IgD-negative memory B cell (primary cell): ENCODE data around the gene GFI1. TPM values are rescaled to one million over a fixed set of nuclear protein-coding genes. Genes with fewer than 3 reads are reported as not detected.
"Not testable (repeated sequence)": the region's sequence is repeated elsewhere in the genome, so short reads cannot be mapped to it uniquely, and the experiment has no call there.

Experiments used
- H3K27ac Mint-ChIP-seq, 3 donors: one replicate each; pipeline ENCODE4 v1.8.0; 2020 to 2022; ENCODE audit warnings: mild to moderate bottlenecking in 3 of 3, mixed read lengths in 3 of 3, moderate library complexity in 1 of 3
- H3K27me3 Mint-ChIP-seq: one replicate; pipeline ENCODE4 v1.8.0; 2021; ENCODE audit warnings: mixed read lengths
- H3K36me3 Mint-ChIP-seq: one replicate; pipeline ENCODE4 v1.8.0; 2020; ENCODE audit warnings: mild to moderate bottlenecking, mixed read lengths
- H3K4me1 Mint-ChIP-seq, 3 donors: one replicate each; pipeline ENCODE4 v1.8.0; 2020 to 2022; ENCODE audit warnings: mixed read lengths in 3 of 3, mild to moderate bottlenecking in 1 of 3
- H3K4me3 Mint-ChIP-seq, 4 donors: one replicate each; pipeline ENCODE4 v1.8.0; 2020 to 2022; ENCODE audit warnings: mild to moderate bottlenecking in 4 of 4, mixed read lengths in 4 of 4, moderate library complexity in 3 of 4
- H3K9me3 Mint-ChIP-seq, 3 donors: one replicate each; pipeline ENCODE4 v1.8.0; 2020 to 2021; ENCODE audit warnings: mixed read lengths in 3 of 3, mild to moderate bottlenecking in 1 of 3
- polyA plus RNA-seq: library from polyadenylated mRNA; unstranded; fragments of 300-500 nt; fragmentation: Illumina TruSeq; gene quantifications from one replicate; pipeline ENCODE4 v1.2.3, GENCODE V29; 2021

Gene GFI1
- polyA plus RNA-seq = 1.6 TPM

GRCh38 chr1:92486251-92487077 is at the start of gene GFI1:
Gene GFI1, minus strand, starts transcription at chr1:92486925. Its CDS starts 3,438 bp downstream, at chr1:92483487.
- Mint-ChIP-seq H3K4me3 (peak within 1 kb of the TSS; percentile 89 to 95 (median 92)), H3K4me1 (peaks cover 2 to 20% (median 8%) of the 10 kb centered on the region in 3 donors), H3K27me3 (peaks cover 40% of the 10 kb centered on the region), H3K27ac (peak within 1 kb of the TSS in 1 of 3 donors; percentile 59), H3K36me3 (no peaks in the 10 kb centered on the region), H3K9me3 (no peaks in the 10 kb centered on the region)

GRCh38 chr1:92532371-92532770 is 45.6 kb upstream of the GFI1 start:
- H3K27me3 Mint-ChIP-seq, H3K4me3 Mint-ChIP-seq, H3K9me3 Mint-ChIP-seq: not testable (repeated sequence)
- H3K27ac Mint-ChIP-seq = peak overlapping the region in 1 of 3 donors; percentile 3
- peaks cover 15% of the 10 kb centered on the region for H3K36me3 Mint-ChIP-seq
- peaks cover 10 to 22% (median 13%) of the 10 kb centered on the region in 3 donors for H3K4me1 Mint-ChIP-seq

GRCh38 chr1:92531939-92532338 is 45.2 kb upstream of the GFI1 start:
- not testable (repeated sequence) for H3K27me3 Mint-ChIP-seq, H3K4me3 Mint-ChIP-seq, H3K9me3 Mint-ChIP-seq
- H3K36me3 Mint-ChIP-seq = peaks cover 15% of the 10 kb centered on the region
- peaks cover 8 to 20% (median 11%) of the 10 kb centered on the region in 3 donors for H3K4me1 Mint-ChIP-seq
- H3K27ac Mint-ChIP-seq = peak overlapping the region in 1 of 3 donors; percentile 3

- Mint-ChIP-seq H3K9me3 (no peaks in the 10 kb centered on the region), H3K4me1 (peaks cover 0 to 6% (median 5%) of the 10 kb centered on the region in 3 donors), H3K4me3 (no peak overlapping the region), H3K27me3 (no peaks in the 10 kb centered on the region), H3K27ac (no peak overlapping the region), H3K36me3 (peaks cover 20% of the 10 kb centered on the region)
Measured at GRCh38 chr1:92527670-92528069, 40.9 kb upstream of the GFI1 start.

- H3K27me3 Mint-ChIP-seq, H3K9me3 Mint-ChIP-seq, H3K27ac Mint-ChIP-seq, H3K4me3 Mint-ChIP-seq, H3K4me1 Mint-ChIP-seq: not testable (repeated sequence)
- H3K36me3 Mint-ChIP-seq = peaks cover 14% of the 10 kb centered on the region
Measured at GRCh38 chr1:92524944-92525590, 38.3 kb upstream of the GFI1 start.

GRCh38 chr1:92519043-92519442 is 32.3 kb upstream of the GFI1 start:
- H3K4me3 Mint-ChIP-seq = no peak overlapping the region
- no peaks in the 10 kb centered on the region for H3K27me3 Mint-ChIP-seq
- H3K9me3 Mint-ChIP-seq = no peaks in the 10 kb centered on the region
- no peaks in the 10 kb centered on the region for H3K4me1 Mint-ChIP-seq
- H3K27ac Mint-ChIP-seq = no peak overlapping the region
- H3K36me3 Mint-ChIP-seq = peaks cover 4% of the 10 kb centered on the region

GRCh38 chr1:92516574-92516973 is 29.8 kb upstream of the GFI1 start:
- Mint-ChIP-seq H3K4me3 (no peak overlapping the region), H3K4me1 (no peaks in the 10 kb centered on the region), H3K36me3 (peaks cover 10% of the 10 kb centered on the region), H3K9me3 (peaks cover 0 to 2% (median 0%) of the 10 kb centered on the region in 3 donors), H3K27ac (no peak overlapping the region), H3K27me3 (no peaks in the 10 kb centered on the region)

- peaks cover 0 to 2% (median 0%) of the 10 kb centered on the region in 3 donors for H3K9me3 Mint-ChIP-seq
- no peak overlapping the region for H3K27ac Mint-ChIP-seq
- H3K27me3 Mint-ChIP-seq = no peaks in the 10 kb centered on the region
- no peak overlapping the region for H3K4me3 Mint-ChIP-seq
- no peaks in the 10 kb centered on the region for H3K4me1 Mint-ChIP-seq
- H3K36me3 Mint-ChIP-seq = peaks cover 10% of the 10 kb centered on the region
Measured at GRCh38 chr1:92515796-92516201, 29.1 kb upstream of the GFI1 start.

- peaks cover 0 to 2% (median 0%) of the 10 kb centered on the region in 3 donors for H3K9me3 Mint-ChIP-seq
- no peak overlapping the region for H3K27ac Mint-ChIP-seq
- no peak overlapping the region for H3K4me3 Mint-ChIP-seq
- H3K36me3 Mint-ChIP-seq = peaks cover 11% of the 10 kb centered on the region
- H3K4me1 Mint-ChIP-seq = peaks cover 0 to 1% (median 0%) of the 10 kb centered on the region in 3 donors
- no peaks in the 10 kb centered on the region for H3K27me3 Mint-ChIP-seq
Measured at GRCh38 chr1:92511541-92511940, 24.8 kb upstream of the GFI1 start.

- H3K27me3 Mint-ChIP-seq = no peaks in the 10 kb centered on the region
Measured at GRCh38 chr1:92509619-92510018, 22.9 kb upstream of the GFI1 start.

GRCh38 chr1:92505015-92505692 is 18.4 kb upstream of the GFI1 start:
- H3K9me3 Mint-ChIP-seq = no peaks in the 10 kb centered on the region
- peak overlapping the region in 1 of 3 donors; percentile 57 for H3K27ac Mint-ChIP-seq
- no peaks in the 10 kb centered on the region for H3K27me3 Mint-ChIP-seq
- peaks cover 0 to 9% (median 6%) of the 10 kb centered on the region in 3 donors for H3K4me1 Mint-ChIP-seq
- peaks cover 6% of the 10 kb centered on the region for H3K36me3 Mint-ChIP-seq
- H3K4me3 Mint-ChIP-seq = no peak overlapping the region

More at GRCh38 chr1:92509619-92510018, 22.9 kb upstream of the GFI1 start:
- Mint-ChIP-seq H3K9me3 (peaks cover 0 to 2% (median 0%) of the 10 kb centered on the region in 3 donors), H3K4me3 (no peak overlapping the region), H3K36me3 (peaks cover 13% of the 10 kb centered on the region), H3K4me1 (peaks cover 0 to 1% (median 0%) of the 10 kb centered on the region in 3 donors), H3K27ac (no peak overlapping the region)

- H3K27me3 Mint-ChIP-seq = no peaks in the 10 kb centered on the region
- peaks cover 5% of the 10 kb centered on the region for H3K36me3 Mint-ChIP-seq
Measured at GRCh38 chr1:92504291-92505014, 17.7 kb upstream of the GFI1 start.

GRCh38 chr1:92503926-92504285 is 17.2 kb upstream of the GFI1 start:
- H3K27ac Mint-ChIP-seq = peak overlapping the region in 1 of 3 donors; percentile 31
- H3K27me3 Mint-ChIP-seq = no peaks in the 10 kb centered on the region

More at GRCh38 chr1:92504291-92505014, 17.7 kb upstream of the GFI1 start:
- Mint-ChIP-seq H3K27ac (peak overlapping the region in 2 of 3 donors; percentile 31 to 57), H3K9me3 (no peaks in the 10 kb centered on the region), H3K4me1 (peaks cover 0 to 9% (median 6%) of the 10 kb centered on the region in 3 donors), H3K4me3 (no peak overlapping the region)

GRCh38 chr1:92503043-92503925 is 16.6 kb upstream of the GFI1 start:
- H3K4me3 Mint-ChIP-seq = no peak overlapping the region
- no peaks in the 10 kb centered on the region for H3K9me3 Mint-ChIP-seq
- no peak overlapping the region for H3K27ac Mint-ChIP-seq
- peaks cover 0 to 9% (median 4%) of the 10 kb centered on the region in 3 donors for H3K4me1 Mint-ChIP-seq
- H3K36me3 Mint-ChIP-seq = peaks cover 2% of the 10 kb centered on the region
- no peaks in the 10 kb centered on the region for H3K27me3 Mint-ChIP-seq

More at GRCh38 chr1:92503926-92504285, 17.2 kb upstream of the GFI1 start:
- H3K36me3 Mint-ChIP-seq = peaks cover 2% of the 10 kb centered on the region
- H3K9me3 Mint-ChIP-seq = no peaks in the 10 kb centered on the region
- peaks cover 0 to 9% (median 4%) of the 10 kb centered on the region in 3 donors for H3K4me1 Mint-ChIP-seq
- no peak overlapping the region for H3K4me3 Mint-ChIP-seq
